ENCODE data around the gene SLC38A4. TPM values are rescaled to one million over a fixed set of nuclear protein-coding genes. Genes with fewer than 3 reads are reported as not detected.

SLC38A4 gene
- total and polyA plus RNA-seq, 2 experiments from 2014 or later: 6.2 to 12.5 TPM

DNA sequence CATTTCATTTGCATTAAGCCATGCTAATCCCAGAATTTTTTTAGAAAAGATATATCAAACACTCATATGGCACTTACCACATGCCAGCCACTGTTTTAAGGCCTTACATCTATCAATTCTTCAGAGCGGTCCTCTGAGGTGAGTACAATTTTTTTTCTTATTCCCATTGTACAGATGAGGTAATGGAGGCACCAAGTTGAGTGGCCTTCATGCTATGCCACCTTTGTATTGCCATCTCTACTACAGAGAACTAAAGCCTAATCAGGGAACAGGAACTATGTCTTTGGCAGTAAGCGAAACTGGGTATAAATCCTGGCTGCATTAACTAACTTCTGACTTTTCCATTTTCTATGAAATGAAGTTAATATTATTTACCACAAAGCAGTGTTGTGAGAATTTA lies 27.1 kb downstream of the SLC38A4 start:
- no peak for ATAC-seq
- H3K9me3 Mint-ChIP-seq: peaks cover 5% of the 10 kb centered on the region

More for the DNA sequence above, 27.1 kb downstream of the SLC38A4 start:
- H3K27me3 ChIP-seq (ENCODE audit: insufficient read depth): no peaks in the 10 kb centered on the region
- H2AFZ ChIP-seq: no peak overlapping the region
- H3K27ac Mint-ChIP-seq: no peak overlapping the region
- no peaks in the 10 kb centered on the region for H3K4me1 Mint-ChIP-seq
- H3K36me3 Mint-ChIP-seq (ENCODE audit: low read depth): peaks cover 5% of the 10 kb centered on the region; the same call in 2 of the 3 replicates
- H3K4me1 ChIP-seq (ENCODE audit: insufficient read depth): no peaks in the 10 kb centered on the region
- DNase-seq (ENCODE audit: low spot score): no peak
- no peaks in the 10 kb centered on the region for H3F3A ChIP-seq (replicated peaks; ENCODE audit: low read depth)
- H4K20me1 ChIP-seq (replicated peaks; ENCODE audit: insufficient read depth): no peaks in the 10 kb centered on the region
- no peaks in the 10 kb centered on the region for H3K27me3 Mint-ChIP-seq (ENCODE audit: insufficient read depth, low read depth, poor library complexity)
- H3K4me3 Mint-ChIP-seq: no peak overlapping the region
- H3K79me2 ChIP-seq (replicated peaks; ENCODE audit: insufficient read depth): no peaks in the 10 kb centered on the region
- no peaks in the 10 kb centered on the region for H3K9me2 ChIP-seq (ENCODE audit: insufficient read depth)
- H3K36me3 ChIP-seq (ENCODE audit: insufficient read depth): no peaks in the 10 kb centered on the region
- TF ChIP-seq POLR2AphosphoS5 (IDR thresholded peaks at IDR 0.05; ENCODE audit: low read depth) (no peak), JUNB (IDR thresholded peaks at IDR 0.05; ENCODE audit: unreplicated experiment) (no peak), EZH2 (IDR thresholded peaks at IDR 0.05; ENCODE audit: low read depth, unreplicated experiment) (no peak), CREB1 (CRISPR knock-in tag; IDR thresholded peaks at IDR 0.05; ENCODE audit: low read depth) (no peak), ZNF331 (CRISPR knock-in tag; IDR thresholded peaks at IDR 0.05; ENCODE audit: low read depth) (no peak), ZNF114 (CRISPR knock-in tag; IDR thresholded peaks at IDR 0.05) (no peak), CTCF (conservative IDR thresholded peaks at IDR 0.05; ENCODE audit: low read depth in 2 of 2) (no peak), STAT1 (IDR thresholded peaks at IDR 0.05; ENCODE audit: unreplicated experiment) (no peak), EZH2phosphoT487 (IDR thresholded peaks at IDR 0.05; ENCODE audit: unreplicated experiment) (no peak), NANOG (IDR thresholded peaks at IDR 0.05; ENCODE audit: borderline replicate concordance) (no peak)
- TF ChIP-seq, protein P1, sequence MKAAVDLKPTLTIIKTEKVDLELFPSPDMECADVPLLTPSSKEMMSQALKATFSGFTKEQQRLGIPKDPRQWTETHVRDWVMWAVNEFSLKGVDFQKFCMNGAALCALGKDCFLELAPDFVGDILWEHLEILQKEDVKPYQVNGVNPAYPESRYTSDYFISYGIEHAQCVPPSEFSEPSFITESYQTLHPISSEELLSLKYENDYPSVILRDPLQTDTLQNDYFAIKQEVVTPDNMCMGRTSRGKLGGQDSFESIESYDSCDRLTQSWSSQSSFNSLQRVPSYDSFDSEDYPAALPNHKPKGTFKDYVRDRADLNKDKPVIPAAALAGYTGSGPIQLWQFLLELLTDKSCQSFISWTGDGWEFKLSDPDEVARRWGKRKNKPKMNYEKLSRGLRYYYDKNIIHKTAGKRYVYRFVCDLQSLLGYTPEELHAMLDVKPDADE (IDR thresholded peaks at IDR 0.05): no peak
- TF ChIP-seq, protein P2, sequence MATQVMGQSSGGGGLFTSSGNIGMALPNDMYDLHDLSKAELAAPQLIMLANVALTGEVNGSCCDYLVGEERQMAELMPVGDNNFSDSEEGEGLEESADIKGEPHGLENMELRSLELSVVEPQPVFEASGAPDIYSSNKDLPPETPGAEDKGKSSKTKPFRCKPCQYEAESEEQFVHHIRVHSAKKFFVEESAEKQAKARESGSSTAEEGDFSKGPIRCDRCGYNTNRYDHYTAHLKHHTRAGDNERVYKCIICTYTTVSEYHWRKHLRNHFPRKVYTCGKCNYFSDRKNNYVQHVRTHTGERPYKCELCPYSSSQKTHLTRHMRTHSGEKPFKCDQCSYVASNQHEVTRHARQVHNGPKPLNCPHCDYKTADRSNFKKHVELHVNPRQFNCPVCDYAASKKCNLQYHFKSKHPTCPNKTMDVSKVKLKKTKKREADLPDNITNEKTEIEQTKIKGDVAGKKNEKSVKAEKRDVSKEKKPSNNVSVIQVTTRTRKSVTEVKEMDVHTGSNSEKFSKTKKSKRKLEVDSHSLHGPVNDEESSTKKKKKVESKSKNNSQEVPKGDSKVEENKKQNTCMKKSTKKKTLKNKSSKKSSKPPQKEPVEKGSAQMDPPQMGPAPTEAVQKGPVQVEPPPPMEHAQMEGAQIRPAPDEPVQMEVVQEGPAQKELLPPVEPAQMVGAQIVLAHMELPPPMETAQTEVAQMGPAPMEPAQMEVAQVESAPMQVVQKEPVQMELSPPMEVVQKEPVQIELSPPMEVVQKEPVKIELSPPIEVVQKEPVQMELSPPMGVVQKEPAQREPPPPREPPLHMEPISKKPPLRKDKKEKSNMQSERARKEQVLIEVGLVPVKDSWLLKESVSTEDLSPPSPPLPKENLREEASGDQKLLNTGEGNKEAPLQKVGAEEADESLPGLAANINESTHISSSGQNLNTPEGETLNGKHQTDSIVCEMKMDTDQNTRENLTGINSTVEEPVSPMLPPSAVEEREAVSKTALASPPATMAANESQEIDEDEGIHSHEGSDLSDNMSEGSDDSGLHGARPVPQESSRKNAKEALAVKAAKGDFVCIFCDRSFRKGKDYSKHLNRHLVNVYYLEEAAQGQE (IDR thresholded peaks at IDR 0.05; ENCODE audit: unreplicated experiment): no peak
- no peak overlapping the region for H3K4me3 ChIP-seq
- H3K4me2 ChIP-seq: no peak overlapping the region
- no peak overlapping the region for H3K27ac ChIP-seq (ENCODE audit: low read depth)
